ENCODE results near the gene OR51F2.

OR51F2 gene

GRCh38 chr11:4862447-4863236 is 41.5 kb downstream of the OR51F2 start:
- no peak for TF ChIP-seq GATA3 (IDR thresholded peaks at IDR 0.05; ENCODE audit: low read depth, low read length)
- no peak for TF ChIP-seq GATA2 (IDR thresholded peaks at IDR 0.05; ENCODE audit: low read depth, low read length)

- TF ChIP-seq GATA3 (IDR thresholded peaks at IDR 0.05; ENCODE audit: low read depth, low read length) (no peak), GATA2 (IDR thresholded peaks at IDR 0.05; ENCODE audit: low read depth, low read length) (no peak)
These were observed 42.8 kb downstream of the OR51F2 start for GRCh38 chr11:4863876-4864275.

GRCh38 chr11:4865855-4866254 is 44.7 kb downstream of the OR51F2 start:
- TF ChIP-seq GATA3 (IDR thresholded peaks at IDR 0.05; ENCODE audit: low read depth, low read length) (no peak), GATA2 (IDR thresholded peaks at IDR 0.05; ENCODE audit: low read depth, low read length) (no peak)

Measured in SH-SY5Y (cell line).